Measurements from ENCODE around the gene FBN1. TPM values are rescaled to one million over a fixed set of nuclear protein-coding genes. Genes with fewer than 3 reads are reported as not detected.

Gene FBN1
- total RNA-seq, 1 experiment from 2014 or later = 5.2 TPM

DNA sequence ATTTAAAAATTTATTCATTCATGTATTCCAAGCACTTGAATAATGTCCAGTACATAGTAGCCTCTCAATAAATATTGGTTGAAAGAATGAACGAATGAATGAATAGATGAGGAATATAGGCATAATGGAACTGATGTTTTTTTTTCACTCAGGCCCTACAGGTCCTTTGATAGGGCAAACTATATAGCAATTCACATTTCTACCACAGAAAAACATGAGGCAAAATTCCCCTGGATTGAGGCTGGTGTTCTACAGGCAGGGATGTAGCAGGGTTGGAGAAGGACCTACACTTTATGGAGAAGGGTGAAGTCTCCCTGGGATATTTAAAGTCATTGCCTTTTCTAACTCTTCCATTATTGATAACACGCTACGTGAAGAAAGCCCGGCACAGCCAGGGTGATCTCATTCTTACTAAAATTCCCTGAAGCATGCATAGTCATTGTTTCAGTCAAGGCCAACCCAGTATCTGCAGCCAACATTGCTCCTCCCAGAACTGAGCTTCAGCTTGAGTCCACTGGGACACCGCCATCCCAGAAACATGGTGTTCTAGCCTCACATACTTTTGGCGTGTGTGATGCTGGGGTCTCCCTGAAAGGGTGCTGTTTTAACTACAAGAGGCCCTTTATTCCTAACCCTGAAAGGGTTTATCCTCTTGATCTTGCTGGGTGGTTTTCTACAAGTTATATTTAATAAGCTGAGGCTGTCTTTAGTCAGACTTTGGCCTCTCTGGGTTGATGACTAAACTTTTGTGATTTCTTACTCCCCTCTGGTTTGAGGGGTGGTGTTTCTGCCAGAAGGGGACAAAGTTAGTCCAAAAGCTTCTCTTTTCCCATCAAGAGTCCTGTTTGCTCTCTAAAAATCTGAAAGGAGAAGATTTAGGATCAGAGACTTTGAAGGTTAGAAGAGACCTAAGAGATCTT, 25.9 kb upstream of the FBN1 start:
- TF ChIP-seq CREM (CRISPR knock-in tag; IDR thresholded peaks at IDR 0.05) (no peak), ATF1 (CRISPR knock-in tag; IDR thresholded peaks at IDR 0.05) (no peak), CDX4 (CRISPR knock-in tag; IDR thresholded peaks at IDR 0.05; ENCODE audit: borderline replicate concordance) (no peak), NFYB (CRISPR knock-in tag; conservative IDR thresholded peaks at IDR 0.05; ENCODE audit: low read depth) (no peak), STAT6 (CRISPR knock-in tag; conservative IDR thresholded peaks at IDR 0.05; ENCODE audit: low read depth) (no peak), FOXK1 (CRISPR knock-in tag; IDR thresholded peaks at IDR 0.05) (no peak)
- TF ChIP-seq, protein P1, sequence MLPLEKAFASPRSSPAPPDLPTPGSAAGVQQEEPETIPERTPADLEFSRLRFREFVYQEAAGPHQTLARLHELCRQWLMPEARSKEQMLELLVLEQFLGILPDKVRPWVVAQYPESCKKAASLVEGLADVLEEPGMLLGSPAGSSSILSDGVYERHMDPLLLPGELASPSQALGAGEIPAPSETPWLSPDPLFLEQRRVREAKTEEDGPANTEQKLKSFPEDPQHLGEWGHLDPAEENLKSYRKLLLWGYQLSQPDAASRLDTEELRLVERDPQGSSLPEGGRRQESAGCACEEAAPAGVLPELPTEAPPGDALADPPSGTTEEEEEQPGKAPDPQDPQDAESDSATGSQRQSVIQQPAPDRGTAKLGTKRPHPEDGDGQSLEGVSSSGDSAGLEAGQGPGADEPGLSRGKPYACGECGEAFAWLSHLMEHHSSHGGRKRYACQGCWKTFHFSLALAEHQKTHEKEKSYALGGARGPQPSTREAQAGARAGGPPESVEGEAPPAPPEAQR (CRISPR knock-in tag; IDR thresholded peaks at IDR 0.05) = no peak
- POLR2A ChIA-PET = no interaction called here
- Mint-ChIP-seq H3K27me3 (ENCODE audit: low read depth) (no peaks in the 10 kb centered on the region), H3K9me3 (no peaks in the 10 kb centered on the region), H3K27ac (no peak overlapping the region), H3K4me1 (no peaks in the 10 kb centered on the region), H3K4me3 (no peak overlapping the region), H3K36me3 (no peaks in the 10 kb centered on the region)
- CTCF ChIA-PET = no interaction called here
- DNase-seq (ENCODE audit: low spot score) = no peak
- ATAC-seq = no peak

DNA sequence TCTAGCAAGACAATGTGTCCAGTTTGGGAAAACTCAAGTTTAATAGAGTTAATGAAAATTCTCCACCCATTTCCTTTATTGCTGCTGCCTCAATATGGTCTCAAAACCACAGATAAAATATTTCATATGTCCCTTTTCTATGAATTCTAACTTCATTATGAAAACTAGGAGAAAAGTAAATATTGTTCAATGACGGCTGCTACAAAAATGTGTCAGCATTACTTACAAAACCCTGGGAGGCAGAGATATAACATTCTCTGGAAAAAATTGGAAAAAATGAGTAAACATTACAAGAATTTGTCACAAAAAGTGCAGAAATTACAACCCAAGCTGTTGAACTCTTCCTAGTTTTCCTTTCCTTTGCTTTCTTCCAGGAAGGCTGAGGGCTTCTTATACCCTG, 22.2 kb upstream of the FBN1 start:
- Mint-ChIP-seq H3K27ac (no peak overlapping the region), H3K36me3 (no peaks in the 10 kb centered on the region), H3K4me1 (no peaks in the 10 kb centered on the region), H3K4me3 (no peak overlapping the region), H3K27me3 (ENCODE audit: low read depth) (no peaks in the 10 kb centered on the region), H3K9me3 (no peaks in the 10 kb centered on the region)
- CTCF ChIA-PET = no interaction called here
- POLR2A ChIA-PET = no interaction called here
- DNase-seq (ENCODE audit: low spot score) = no peak
- TF ChIP-seq OVOL2 (CRISPR knock-in tag; IDR thresholded peaks at IDR 0.05; ENCODE audit: borderline replicate concordance) = no peak
- TF ChIP-seq JUN (CRISPR knock-in tag; IDR thresholded peaks at IDR 0.05) = no peak
- TF ChIP-seq CDX4 (CRISPR knock-in tag; IDR thresholded peaks at IDR 0.05; ENCODE audit: borderline replicate concordance) = no peak
- TF ChIP-seq RELA (CRISPR knock-in tag; IDR thresholded peaks at IDR 0.05; ENCODE audit: borderline replicate concordance) = no peak
- TF ChIP-seq HMGA2 (CRISPR knock-in tag; IDR thresholded peaks at IDR 0.05) = no peak
- TF ChIP-seq, protein P2, sequence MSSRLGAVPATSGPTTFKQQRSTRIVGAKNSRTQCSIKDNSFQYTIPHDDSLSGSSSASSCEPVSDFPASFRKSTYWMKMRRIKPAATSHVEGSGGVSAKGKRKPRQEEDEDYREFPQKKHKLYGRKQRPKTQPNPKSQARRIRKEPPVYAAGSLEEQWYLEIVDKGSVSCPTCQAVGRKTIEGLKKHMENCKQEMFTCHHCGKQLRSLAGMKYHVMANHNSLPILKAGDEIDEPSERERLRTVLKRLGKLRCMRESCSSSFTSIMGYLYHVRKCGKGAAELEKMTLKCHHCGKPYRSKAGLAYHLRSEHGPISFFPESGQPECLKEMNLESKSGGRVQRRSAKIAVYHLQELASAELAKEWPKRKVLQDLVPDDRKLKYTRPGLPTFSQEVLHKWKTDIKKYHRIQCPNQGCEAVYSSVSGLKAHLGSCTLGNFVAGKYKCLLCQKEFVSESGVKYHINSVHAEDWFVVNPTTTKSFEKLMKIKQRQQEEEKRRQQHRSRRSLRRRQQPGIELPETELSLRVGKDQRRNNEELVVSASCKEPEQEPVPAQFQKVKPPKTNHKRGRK (CRISPR knock-in tag; IDR thresholded peaks at IDR 0.05; ENCODE audit: borderline replicate concordance) = no peak
- TF ChIP-seq SOX15 (CRISPR knock-in tag; IDR thresholded peaks at IDR 0.05) = no peak
- no peak for ATAC-seq

- CTCF ChIA-PET = interaction anchor here (0.7 to 0.8 kb wide), 2 partner anchors 15 to 157 kb away, joined by 3 to 4 read pairs; no protein-coding TSS in a partner anchor
- DNase-seq (ENCODE audit: low spot score) = no peak
- Mint-ChIP-seq H3K4me1 (no peaks in the 10 kb centered on the region), H3K27me3 (ENCODE audit: low read depth) (no peaks in the 10 kb centered on the region; the same call in 1 of the 2 replicates), H3K4me3 (no peak overlapping the region), H3K36me3 (no peaks in the 10 kb centered on the region), H3K9me3 (no peaks in the 10 kb centered on the region), H3K27ac (no peak overlapping the region)
- POLR2A ChIA-PET = no interaction called here
- ATAC-seq = no peak
- no peak for TF ChIP-seq TEAD4 (CRISPR knock-in tag; IDR thresholded peaks at IDR 0.05)
- TF ChIP-seq ZNF138 (CRISPR knock-in tag; conservative IDR thresholded peaks at IDR 0.05) = no peak
Measured at GRCh38 chr15:48664436-48664835, 18.9 kb upstream of the FBN1 start.

Measured in WTC11 (cell line).